HG02678 (cell line): ENCODE measurements around the gene TBRG4.
"Not testable (repeated sequence)": the region's sequence is repeated elsewhere in the genome, so short reads cannot be mapped to it uniquely, and the experiment has no call there.

Experiments used
- ATAC-seq: cut with Tn5 transposase; IDR thresholded peaks from one replicate; pipeline ENCODE4 v1.9.1; 2021; ENCODE audit warnings: mild to moderate bottlenecking, moderate library complexity; ENCODE audit not compliant: unreplicated experiment

TBRG4 gene

DNA sequence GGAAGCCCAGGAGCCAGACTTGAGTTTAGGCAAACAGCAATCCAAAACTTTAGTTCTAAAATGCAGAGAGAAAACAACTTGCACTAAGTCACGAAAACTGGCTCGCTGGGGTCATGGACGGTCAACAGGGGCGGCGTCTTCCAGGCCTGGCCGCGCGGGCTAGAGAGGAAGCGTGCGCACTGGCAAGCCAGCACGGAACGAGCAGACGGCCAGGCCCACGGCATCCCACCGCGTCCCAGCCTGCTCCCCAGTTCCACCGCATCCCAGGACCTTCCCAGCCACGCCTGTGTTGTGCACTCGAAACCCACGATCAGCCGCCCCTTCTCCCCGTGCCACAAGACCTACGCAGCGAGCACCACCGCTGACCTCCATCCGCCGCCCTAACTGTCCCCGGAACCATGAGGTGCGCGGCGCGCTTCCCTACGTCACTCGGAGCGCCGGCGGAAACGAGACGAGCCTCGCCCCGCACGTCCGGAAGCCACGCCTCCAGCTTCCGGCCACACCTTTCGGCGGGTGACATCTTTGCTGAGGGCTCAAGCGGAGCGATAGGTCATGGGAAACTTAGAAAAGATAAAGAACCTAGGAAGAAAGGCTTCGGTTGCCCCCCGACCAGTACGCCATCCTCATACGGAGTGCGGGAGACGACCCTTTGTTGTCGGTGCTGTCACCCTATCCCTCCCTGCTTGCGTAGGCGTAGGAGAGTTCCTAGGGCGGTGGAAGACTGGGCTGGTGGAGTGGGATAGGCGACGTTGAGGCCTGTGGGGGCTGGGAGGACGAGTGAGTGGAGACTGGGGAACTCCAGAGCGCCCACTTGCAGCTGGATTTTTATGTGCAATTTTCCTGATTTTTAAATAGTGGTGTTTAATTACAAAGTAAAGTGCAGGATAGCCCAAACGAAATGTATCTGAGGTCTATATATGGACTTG lies at the start of gene TBRG4:
Gene TBRG4, minus strand, starts transcription at position 400 of the 926 bp plus-strand sequence. CDS start 2,460 bp downstream, outside the sequence.
- ATAC-seq: peak; percentile 97

DNA sequence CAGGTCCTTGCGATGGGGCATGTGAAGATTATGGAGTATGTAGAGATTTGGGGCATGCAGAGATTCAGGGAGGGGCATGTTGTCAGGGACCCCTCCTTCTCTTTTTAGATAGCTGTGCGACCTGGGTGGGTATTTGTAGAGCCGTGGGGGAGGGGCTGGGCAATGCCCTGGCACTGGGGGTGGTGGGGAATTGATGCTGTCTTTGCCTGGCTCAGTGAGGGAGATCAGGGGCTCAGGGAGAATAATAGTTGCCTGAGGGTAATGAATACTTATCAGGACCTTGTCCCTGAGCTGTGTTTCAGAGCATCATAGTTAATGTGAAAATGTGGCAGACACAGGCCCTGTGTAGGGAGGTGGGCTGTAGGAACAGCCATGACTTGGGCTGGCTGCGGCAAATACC lies 49.6 kb upstream of the TBRG4 start:
- ATAC-seq: no peak

DNA sequence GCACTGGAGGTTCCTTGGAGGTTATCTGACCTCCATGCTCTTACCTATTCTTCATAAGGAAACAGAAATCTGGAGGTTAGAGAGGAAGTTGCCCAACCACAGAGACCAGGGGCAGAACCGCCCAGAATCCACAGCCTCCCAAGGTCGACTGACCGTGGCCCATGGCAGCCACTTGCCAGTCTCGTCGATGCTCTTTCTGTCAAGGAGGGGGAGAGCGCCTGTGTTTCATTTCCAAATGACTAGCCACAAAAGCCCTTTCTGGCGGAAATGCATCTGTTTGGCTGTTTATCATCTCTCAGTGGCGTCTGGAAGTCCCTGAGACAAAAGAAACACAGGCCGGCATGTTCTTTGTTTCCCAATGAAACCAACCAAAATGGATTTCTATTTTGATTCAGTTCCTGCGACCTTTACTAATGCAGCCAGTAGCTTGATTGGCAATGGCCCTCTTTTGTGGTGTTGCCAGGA lies 49.0 kb upstream of the TBRG4 start:
- peak; percentile 47 for ATAC-seq

DNA sequence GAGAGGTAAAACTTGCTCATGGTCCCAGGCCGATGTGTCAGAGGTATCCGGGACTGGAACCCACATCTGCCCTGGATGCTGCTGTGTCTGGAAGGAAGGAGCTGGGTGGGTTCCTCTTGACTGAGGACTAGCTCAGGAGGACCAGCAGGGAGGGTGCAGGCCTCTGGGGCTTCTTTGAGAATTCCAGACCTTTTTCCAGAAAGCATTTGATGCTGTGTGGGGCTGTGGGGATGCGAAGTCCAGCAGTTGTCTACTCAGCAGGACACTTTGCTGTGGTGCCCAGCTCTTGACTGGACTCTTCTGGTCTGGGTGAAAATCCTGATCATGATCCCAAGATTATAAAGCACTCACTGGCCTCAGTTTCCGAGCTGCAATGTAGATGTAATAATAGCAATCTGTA lies 47.8 kb upstream of the TBRG4 start:
- no peak for ATAC-seq

DNA sequence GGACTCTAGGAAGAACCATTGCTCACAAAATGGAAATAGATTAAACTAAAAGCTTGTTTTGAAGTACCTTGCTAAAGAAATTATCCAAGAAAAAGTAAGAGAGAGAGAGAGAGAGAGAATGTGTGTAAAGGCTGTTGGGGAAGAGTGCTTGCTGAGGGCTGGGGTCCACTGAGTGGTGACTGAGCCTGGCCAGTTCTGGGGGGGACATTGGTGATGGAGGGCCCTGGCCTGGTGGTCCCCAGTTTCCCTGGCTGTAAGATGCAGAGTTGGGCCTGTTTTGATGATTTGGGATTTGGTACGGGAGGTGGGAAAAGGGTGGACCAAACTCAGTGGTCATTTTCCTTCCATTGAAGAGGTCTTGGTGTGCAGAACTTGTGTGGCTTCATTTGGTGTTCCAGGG lies 47.0 kb upstream of the TBRG4 start:
- no peak for ATAC-seq

DNA sequence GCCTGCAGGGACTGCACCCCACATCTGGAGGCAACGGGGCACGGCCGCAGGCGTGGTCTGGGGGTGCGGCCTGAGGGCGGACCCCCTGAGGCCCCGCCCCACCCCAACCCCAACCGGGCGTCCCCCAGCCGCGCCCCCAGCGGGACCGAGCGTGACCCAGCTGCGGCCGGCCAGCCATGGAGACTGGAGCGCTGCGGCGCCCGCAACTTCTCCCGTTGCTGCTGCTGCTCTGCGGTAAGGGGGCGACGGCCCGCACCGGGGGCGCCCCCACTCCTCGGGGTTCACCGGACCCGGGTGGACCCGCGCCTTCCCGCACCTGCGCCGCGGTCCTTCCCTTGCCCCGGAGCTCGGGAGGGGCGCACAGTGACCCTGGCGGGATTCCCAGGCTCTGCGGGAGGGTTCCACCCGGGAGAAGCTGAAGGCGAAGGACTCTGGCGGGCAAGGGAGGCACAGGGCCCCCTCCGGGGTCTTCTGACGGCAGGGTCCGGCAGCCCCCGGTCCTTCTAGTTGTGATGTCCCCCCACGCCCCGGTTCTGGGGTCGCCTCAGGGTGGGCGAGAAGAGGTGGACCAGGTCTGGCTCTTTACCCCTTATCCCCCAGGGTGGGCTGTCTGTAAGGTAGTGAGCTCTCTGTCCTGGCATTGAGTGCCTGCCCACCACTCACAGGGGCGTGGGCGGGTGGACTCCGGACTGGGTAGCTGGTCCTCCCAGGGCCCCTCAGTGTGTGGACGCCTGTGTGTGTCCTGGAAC lies 46.3 kb upstream of the TBRG4 start, which contains the start of gene RAMP3:
Gene RAMP3, plus strand, starts transcription at position 139 of the 749 bp plus-strand sequence. Its CDS starts 38 bp downstream, at position 177.
- no peak for ATAC-seq

DNA sequence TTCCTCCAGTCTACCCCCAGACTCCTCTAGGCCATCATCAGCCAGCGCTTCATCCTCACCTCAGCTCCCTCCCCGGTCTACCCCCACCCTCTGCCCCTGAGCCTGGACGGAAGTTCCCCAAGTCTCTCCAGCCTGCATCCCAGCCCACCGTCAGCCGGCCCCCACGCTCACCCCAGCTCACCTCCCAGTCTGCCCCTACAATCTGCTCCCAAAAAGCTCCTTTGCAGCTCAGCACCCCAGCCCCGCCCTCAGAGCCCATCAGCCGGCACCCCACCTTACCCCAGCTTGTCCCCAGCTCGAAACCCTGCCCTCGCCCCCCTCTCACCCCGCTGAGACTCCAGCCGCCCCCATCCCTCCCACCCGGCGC lies 45.8 kb upstream of the TBRG4 start:
- no peak for ATAC-seq

DNA sequence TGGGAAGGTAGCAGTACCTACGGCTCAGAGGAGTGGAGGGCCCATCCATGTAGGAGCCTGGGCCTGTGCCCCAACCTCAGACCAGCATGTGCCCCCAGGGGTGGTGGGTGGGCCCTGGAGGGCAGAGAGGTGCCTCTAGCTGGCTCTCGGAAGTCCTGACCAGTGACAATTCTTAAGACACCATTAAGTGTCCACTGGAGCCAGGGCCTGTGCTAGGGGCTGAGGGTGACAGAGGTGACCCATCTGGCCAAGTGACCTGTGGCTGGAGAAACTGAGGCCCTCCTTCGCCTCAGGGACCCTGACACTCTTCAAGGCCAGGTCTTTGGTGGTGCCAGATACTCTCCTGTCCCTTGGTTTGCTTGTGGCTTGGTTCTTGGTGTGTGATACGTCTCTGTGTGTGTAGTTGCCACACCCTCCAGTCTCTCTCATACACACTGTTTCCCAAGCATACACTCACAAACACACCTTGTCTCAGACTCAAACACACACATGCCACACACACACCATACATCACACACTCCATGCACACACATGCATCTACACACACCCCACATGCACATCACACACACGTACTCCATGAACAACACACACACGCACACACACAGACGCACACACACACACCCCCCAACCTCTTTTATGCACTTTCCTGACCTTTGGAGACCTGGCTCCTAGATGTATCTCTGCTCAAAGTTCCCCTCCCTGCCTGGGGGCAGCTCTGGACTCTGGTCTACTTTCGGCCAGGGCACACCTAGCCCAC lies 45.2 kb upstream of the TBRG4 start:
- no peak for ATAC-seq

DNA sequence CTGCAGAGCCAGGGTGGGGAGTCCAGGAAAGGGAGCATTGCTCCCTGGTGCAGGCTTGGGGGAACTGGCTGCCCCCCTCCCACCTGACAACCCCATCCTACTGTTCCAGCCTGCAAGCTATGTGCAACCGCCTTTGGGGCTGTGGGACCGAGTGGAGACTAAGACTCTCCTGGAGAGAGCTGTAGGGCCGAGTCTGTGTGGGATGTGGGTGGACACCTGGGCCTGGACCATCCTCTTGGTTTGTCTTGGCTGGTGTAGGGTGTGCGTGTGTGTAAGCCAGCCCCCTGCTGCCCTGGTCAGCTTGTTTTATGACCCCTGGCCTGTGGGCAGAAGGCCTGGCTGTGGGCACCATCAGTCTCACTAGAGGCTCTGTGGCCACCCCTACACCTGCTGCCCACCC lies 44.4 kb upstream of the TBRG4 start:
- ATAC-seq: no peak

DNA sequence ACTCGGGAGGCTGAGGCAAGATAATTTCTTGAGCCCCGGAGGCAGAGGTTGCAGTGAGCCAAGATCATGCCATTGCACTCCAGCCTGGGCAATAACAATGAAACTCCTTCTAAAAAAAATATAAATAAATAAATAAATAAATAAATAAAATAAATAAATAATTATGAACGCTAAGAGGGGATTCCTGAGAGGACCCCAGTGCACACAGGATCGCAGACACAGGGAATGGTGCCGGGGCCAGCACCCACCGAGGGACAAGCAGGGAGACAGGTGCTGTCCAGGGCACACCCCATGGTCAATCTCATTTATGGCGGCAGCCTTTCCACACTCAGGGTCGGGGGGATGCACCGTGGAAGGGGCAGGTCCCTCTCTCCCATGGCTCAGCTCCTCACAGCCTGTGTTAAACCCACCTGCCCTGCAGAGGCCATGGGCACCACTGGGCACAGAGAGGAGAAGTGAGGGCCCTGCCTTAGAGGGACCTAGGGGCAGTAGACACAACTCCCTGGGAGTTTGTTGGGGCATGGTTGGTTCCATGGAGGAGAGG lies 43.9 kb upstream of the TBRG4 start:
- no peak for ATAC-seq

DNA sequence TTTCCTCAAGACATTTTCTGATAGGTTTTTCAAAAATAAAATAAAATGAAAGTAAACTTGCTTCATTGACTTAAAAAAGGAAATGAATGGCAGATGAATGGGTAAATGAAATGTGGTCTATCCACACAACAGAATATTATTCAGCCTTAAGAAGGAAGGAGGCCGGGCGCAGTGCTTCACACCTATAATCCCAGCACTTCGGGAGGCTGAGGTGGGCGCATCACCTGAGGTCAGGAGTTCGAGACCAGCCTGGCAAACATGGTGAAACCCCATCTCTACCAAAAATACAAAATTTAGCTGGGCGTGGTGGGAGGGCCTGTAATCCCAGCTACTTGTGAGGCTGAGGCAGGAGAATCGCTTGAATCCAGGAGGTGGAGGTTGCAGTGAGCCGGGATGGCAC lies 42.4 kb upstream of the TBRG4 start:
- ATAC-seq: not testable (repeated sequence)

DNA sequence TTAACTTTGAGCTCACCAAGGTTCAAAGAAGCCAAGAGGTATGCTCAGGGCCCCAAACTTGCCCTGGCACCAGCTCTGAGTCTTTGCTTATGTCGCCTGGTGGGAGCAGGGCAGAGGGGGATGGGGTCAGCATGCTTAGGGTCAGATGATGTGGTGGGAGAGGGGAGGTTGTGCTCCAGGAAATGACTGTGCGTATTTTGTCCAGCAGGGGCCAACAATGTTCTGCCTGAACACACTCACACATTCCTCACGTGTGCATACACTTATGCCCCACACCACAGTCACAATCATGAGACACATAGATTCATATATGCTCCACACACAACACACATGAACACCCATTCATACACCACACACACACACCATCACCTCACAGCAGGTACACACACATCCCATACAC lies 41.7 kb upstream of the TBRG4 start:
- ATAC-seq: no peak

DNA sequence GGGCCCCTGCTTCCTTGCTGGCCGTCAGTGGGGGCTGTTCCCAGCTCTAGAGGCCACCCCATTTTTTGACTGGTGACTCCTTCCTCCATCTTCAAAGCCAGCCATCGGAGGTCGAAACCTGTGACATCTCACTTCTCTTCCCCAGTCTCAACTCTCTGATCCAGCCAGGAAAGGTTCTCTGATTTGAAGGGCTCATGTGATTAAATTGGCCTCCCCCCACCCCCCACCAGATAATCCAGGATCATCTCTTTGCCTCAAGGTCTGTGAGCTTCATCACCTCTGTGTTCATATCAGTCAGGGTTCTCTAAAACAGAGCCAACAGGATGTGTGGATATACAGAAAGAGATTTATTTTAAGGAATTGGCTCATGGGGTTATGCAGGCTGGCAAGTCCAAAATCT lies 40.5 kb upstream of the TBRG4 start:
- no peak for ATAC-seq

DNA sequence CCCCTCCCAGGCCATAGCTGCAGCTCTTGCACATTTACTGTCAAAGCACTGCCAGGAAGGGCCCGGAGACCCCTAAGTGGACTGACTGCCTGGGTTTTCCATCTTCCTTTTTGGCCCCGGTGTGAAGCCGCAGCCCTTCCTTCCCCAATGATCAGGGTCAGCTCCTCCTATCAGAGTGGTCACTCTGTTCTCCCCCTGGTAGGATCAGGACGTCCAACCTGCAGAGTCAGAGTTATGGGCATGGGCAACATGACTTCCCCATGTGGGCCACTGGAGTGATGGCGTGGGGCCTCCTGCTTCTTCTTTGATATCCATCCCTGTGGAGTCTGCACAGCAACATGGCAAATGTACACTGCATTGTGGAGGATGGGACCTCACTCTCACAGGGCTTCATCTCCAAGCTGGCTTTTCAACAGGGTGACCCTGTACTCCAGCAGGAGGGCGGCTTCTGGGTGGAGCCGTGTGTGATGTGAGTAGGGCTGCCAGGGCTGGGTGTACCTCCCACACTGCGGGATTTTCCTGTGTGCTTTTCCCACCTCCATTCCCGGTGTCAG lies 39.7 kb upstream of the TBRG4 start:
- no peak for ATAC-seq

DNA sequence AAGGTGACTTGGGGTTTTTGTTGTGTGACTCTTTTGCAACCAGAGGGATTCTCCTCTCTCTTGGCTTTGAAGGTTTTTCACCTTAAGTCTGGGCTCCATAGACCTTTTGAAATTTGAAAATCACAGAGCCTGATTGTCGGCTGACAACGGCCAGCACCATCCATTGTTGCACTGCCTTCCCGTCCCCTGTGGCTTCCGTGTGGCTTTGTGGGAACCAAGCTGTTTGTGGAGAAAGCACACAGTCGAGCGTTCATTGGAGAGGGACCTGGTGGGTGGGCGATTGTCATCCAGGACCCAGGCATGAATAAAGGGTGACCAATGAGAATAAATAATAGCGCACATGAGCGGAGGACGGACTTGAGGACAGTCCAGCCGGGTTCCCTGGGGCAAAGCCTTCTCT lies 38.7 kb upstream of the TBRG4 start:
- ATAC-seq: no peak

DNA sequence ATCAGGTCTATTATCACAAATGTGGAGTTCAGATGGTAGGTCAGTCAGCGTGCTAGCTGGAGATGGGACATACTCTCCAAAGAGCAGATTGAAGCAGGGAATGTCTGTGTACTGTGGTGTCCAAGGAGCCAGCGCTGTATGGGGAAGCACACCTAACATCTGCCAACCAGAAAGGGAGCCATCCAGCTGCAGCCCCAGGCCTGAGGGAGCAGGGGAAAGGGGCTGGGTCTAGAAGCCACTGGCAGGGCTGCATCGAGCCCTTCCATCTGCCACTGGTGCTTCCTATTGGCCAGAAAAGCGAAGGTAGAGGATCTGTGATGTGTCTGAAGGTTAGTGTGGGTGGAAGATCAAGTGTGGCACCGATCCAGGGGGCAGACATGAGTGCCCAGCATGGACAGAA lies 38.1 kb upstream of the TBRG4 start:
- ATAC-seq: no peak

DNA sequence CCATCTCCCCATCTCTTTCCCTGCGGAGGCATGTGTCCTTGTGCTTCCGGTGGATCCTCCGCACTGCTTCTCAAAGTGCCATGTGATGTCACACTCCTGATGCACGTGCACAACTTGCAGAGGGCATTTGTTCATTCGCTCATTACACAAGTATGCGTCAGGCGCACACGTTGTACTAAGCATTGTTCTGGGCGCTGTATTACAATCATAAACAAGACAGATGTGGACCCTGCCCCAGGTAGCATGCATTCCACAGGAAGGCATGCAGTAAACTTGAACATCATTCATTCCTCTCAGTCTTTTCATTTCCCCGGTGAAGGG lies 37.1 kb upstream of the TBRG4 start:
- no peak for ATAC-seq

DNA sequence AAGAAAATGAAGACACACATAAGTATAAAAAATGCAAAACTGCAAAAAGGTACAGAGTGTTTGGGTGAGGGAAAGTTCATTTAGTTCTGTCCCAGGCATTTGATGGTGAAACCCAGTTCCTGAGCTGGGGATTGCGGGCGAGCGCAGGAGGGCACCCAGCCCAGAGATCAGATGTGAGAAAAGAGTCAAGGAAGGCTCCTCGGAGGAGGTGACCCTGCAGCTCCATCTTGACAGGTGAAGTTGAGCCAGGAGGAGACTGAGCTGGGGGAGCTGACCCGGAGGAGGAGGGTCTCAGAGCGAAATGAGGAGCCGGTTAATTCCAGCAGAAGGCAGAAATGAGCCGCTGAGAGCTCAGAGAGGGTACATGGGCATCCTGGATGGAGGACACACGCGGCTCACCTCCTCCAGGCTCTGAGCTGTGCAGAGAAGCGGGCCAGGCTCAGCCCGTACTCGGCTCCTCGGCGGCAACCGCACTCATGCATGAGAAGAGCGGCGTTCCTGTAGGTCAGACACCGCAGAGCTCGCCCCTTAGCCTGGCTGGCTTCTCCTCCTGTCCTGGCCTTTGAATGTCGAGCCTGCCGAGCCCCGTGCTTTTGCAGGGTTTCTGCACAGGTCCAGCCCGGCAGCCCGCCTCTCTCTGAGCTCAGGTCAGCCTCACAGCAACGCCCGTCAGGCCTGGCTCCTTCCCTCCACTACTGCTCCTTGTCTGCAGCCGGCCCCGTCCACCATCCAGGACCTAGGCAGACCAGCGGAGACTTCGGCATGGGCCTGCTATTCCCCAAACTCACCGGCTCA lies 36.6 kb upstream of the TBRG4 start:
- ATAC-seq: no peak

DNA sequence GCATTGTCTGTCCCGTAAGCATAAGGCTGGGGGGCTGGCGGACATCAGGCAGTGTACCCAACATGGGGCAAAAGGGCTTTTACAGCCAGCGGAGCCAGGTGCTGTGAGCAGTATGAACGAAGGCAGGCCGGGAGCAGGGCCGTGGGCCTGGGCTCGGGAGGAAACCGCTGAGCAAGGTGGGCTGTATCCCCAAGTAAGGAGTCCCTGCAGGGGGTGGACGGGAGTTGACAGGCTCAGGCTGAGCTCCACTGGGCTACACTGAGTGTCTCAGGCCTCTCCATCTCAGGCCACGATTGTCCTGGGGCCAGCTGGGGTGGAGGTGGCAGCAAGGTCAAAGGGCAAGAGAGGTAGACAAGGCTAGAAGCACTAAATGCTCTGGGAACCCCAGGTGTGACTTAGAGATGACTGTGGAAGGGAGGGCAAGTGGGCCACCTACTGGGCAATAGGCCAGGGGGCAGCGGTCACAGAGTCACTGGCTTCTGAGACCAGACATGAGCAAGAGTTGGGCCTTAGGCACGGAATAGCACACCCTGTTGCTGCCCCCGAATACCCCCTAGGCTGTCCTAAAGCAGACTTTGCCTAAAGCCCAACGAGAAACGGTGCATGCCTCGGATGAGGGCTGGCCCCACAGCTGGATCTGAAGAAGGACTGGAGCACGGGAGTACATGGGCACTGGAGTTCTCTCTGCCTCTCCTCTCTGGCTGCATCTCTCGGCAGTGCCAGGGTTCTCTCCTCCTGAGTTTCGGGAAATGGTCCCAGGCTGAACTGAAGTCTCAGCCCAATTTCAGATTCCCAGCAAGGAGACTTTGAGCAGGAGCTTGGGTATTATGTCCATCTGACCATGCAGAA lies 35.3 kb upstream of the TBRG4 start:
- no peak for ATAC-seq
